HG03457 (cell line): Measurements from ENCODE around the gene DDIT3.

ENCODE experiments used
- ATAC-seq: cut with Tn5 transposase; IDR thresholded peaks from one replicate; pipeline ENCODE4 v1.9.1; 2021; ENCODE audit warnings: moderate number of reproducible peaks; ENCODE audit not compliant: unreplicated experiment

DDIT3 gene

GRCh38 chr12:57487597-57488401 is 32.5 kb downstream of the DDIT3 start, which contains the start of gene MARS1:
Gene MARS1 (plus strand): TSS chr12:57488068. CDS start chr12:57488091, 23 bp downstream.
- ATAC-seq: peak; percentile 94

- ATAC-seq: no peak
Observed at GRCh38 chr12:57487055-57487596, 33.2 kb downstream of the DDIT3 start.

GRCh38 chr12:57485695-57486094 is 34.6 kb downstream of the DDIT3 start:
- ATAC-seq: no peak

GRCh38 chr12:57483466-57483865 is 36.8 kb downstream of the DDIT3 start:
- no peak for ATAC-seq

GRCh38 chr12:57481671-57482070 is 38.6 kb downstream of the DDIT3 start:
- no peak for ATAC-seq

- ATAC-seq: no peak
Observed at GRCh38 chr12:57479376-57480115, 40.8 kb downstream of the DDIT3 start, which contains the start of gene ARHGAP9. Gene ARHGAP9 (minus strand): TSS chr12:57479866. CDS start chr12:57479406, 460 bp downstream.

GRCh38 chr12:57479043-57479375 is 41.3 kb downstream of the DDIT3 start:
- ATAC-seq: no peak

GRCh38 chr12:57477710-57478681 is 42.3 kb downstream of the DDIT3 start:
- ATAC-seq: no peak

GRCh38 chr12:57476993-57477709 is 43.2 kb downstream of the DDIT3 start:
- ATAC-seq: no peak

GRCh38 chr12:57476162-57476992 is 43.9 kb downstream of the DDIT3 start:
- no peak for ATAC-seq

GRCh38 chr12:57475271-57476161 is 44.8 kb downstream of the DDIT3 start:
- ATAC-seq: no peak

- no peak for ATAC-seq
Observed at GRCh38 chr12:57474862-57475261, 45.5 kb downstream of the DDIT3 start.

GRCh38 chr12:57474430-57474829 is 45.9 kb downstream of the DDIT3 start:
- ATAC-seq: no peak

- no peak for ATAC-seq
Observed at GRCh38 chr12:57473886-57474285, 46.4 kb downstream of the DDIT3 start.

GRCh38 chr12:57473392-57473791 is 46.9 kb downstream of the DDIT3 start:
- ATAC-seq: no peak

- ATAC-seq: no peak
Observed at GRCh38 chr12:57472391-57472790, 47.9 kb downstream of the DDIT3 start.

- ATAC-seq: no peak
Observed at GRCh38 chr12:57471661-57472060, 48.7 kb downstream of the DDIT3 start.

- no peak for ATAC-seq
Observed at GRCh38 chr12:57470970-57471656, 49.2 kb downstream of the DDIT3 start.
